ENCODE data around the gene GRIFIN. TPM values are rescaled to one million over a fixed set of nuclear protein-coding genes. Genes with fewer than 3 reads are reported as not detected.

The GRIFIN gene
- total RNA-seq, 2 donors from 2014 or later: not detected

DNA sequence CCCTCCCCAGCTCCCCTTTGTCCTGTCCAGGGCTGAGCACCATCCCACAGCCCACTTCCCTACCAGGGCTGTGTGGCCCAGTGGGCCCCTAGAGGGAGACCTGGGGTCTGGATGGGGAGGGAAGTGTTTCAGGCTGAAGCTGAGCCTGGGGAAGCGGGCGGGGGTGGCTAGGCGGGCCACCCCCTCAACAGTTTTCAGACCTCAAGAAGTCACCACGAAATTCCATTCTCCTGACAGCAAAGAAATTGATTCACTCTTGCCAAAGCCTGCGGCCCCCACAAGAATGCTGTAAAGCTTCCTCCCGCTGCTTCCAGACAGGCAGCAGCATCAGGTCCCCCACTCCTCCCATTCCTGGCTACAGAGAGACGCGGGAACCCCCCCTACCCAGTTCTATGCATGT, 40.8 kb upstream of the GRIFIN start:
- Histone ChIP-seq H3K27me3 (ENCODE audit: control insufficient read depth, insufficient read depth, low read length, poor library complexity, severe bottlenecking) (peaks cover 34% of the 10 kb centered on the region), H3K4me3 (ENCODE audit: low read length) (no peak overlapping the region), H3K36me3 (ENCODE audit: control insufficient read depth, insufficient read depth, low read length) (no peaks in the 10 kb centered on the region), H3K9ac (ENCODE audit: extremely low read depth, low read length, poor library complexity, severe bottlenecking) (no peak overlapping the region), H3K27ac (ENCODE audit: low read depth, low read length) (peak overlapping the region; percentile 76), H3K4me1 (ENCODE audit: control insufficient read depth, insufficient read depth, low read length) (peaks cover 2% of the 10 kb centered on the region), H3K9me3 (ENCODE audit: control insufficient read depth, low read length) (no peaks in the 10 kb centered on the region)
- H3K27ac Mint-ChIP-seq: no peak overlapping the region
- H3K36me3 Mint-ChIP-seq (ENCODE audit: low read depth): no peaks in the 10 kb centered on the region
- H3K4me1 Mint-ChIP-seq: peaks cover 46% of the 10 kb centered on the region
- 43 to 62% methylated on average over 3 to 8 of the region's 8 CpGs for WGBS, 2 experiments (ENCODE audit: insufficient coverage in 1 of 2, insufficient read length in 1 of 2)
- no peak for TF ChIP-seq CTCF (conservative IDR thresholded peaks at IDR 0.05)
- no peak overlapping the region for H3K4me3 Mint-ChIP-seq
- H3K9me3 Mint-ChIP-seq: no peaks in the 10 kb centered on the region
- DNase-seq: no peak
- peaks cover 28% of the 10 kb centered on the region for H3K27me3 Mint-ChIP-seq (ENCODE audit: insufficient read depth)

DNA sequence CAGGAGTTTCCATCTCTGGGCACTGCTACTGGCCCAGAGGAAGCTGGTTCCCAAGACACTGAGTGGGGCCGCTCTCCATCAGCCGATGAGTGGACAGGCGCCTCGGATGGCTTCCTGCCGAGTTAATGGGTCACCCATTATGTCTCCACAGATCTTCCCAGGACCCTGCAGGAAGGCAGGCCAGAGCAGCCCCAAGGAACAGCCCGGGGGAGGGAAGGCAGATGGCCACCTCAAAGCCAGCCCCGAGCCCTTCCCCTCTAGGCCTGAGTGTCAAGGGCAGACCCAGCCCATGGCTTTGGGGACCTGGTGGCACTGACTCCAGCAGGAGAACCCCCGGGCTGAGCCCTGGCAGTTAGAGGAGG, 40.0 kb upstream of the GRIFIN start:
- Mint-ChIP-seq H3K27ac (no peak overlapping the region), H3K4me1 (peaks cover 46% of the 10 kb centered on the region), H3K9me3 (no peaks in the 10 kb centered on the region), H3K27me3 (ENCODE audit: insufficient read depth) (peaks cover 23% of the 10 kb centered on the region), H3K4me3 (no peak overlapping the region), H3K36me3 (ENCODE audit: low read depth) (no peaks in the 10 kb centered on the region)
- DNase-seq: peak; percentile 62
- TF ChIP-seq CTCF (conservative IDR thresholded peaks at IDR 0.05): no peak
- peaks cover 9% of the 10 kb centered on the region for H3K4me1 ChIP-seq (ENCODE audit: control insufficient read depth, insufficient read depth, low read length)
- no peak overlapping the region for H3K9ac ChIP-seq (ENCODE audit: extremely low read depth, low read length, poor library complexity, severe bottlenecking)
- no peak overlapping the region for H3K4me3 ChIP-seq (ENCODE audit: low read length)
- no peak overlapping the region for H3K27ac ChIP-seq (ENCODE audit: low read depth, low read length)
- H3K9me3 ChIP-seq (ENCODE audit: control insufficient read depth, low read length): no peaks in the 10 kb centered on the region
- peaks cover 28% of the 10 kb centered on the region for H3K27me3 ChIP-seq (ENCODE audit: control insufficient read depth, insufficient read depth, low read length, poor library complexity, severe bottlenecking)
- H3K36me3 ChIP-seq (ENCODE audit: control insufficient read depth, insufficient read depth, low read length): no peaks in the 10 kb centered on the region
- 87 to 88% methylated on average over 3 to 8 of the region's 8 CpGs for WGBS, 2 experiments (ENCODE audit: insufficient coverage in 1 of 2, insufficient read length in 1 of 2)

- Histone ChIP-seq H3K4me1 (ENCODE audit: control insufficient read depth, insufficient read depth, low read length) (peaks cover 15% of the 10 kb centered on the region), H3K9me3 (ENCODE audit: control insufficient read depth, low read length) (no peaks in the 10 kb centered on the region), H3K4me3 (ENCODE audit: low read length) (no peak overlapping the region), H3K9ac (ENCODE audit: extremely low read depth, low read length, poor library complexity, severe bottlenecking) (no peak overlapping the region), H3K27ac (ENCODE audit: low read depth, low read length) (no peak overlapping the region), H3K36me3 (ENCODE audit: control insufficient read depth, insufficient read depth, low read length) (no peaks in the 10 kb centered on the region), H3K27me3 (ENCODE audit: control insufficient read depth, insufficient read depth, low read length, poor library complexity, severe bottlenecking) (peaks cover 23% of the 10 kb centered on the region)
- Mint-ChIP-seq H3K27ac (no peak overlapping the region), H3K27me3 (ENCODE audit: insufficient read depth) (peaks cover 18% of the 10 kb centered on the region), H3K4me1 (peaks cover 43% of the 10 kb centered on the region), H3K4me3 (no peak overlapping the region), H3K36me3 (ENCODE audit: low read depth) (no peaks in the 10 kb centered on the region), H3K9me3 (no peaks in the 10 kb centered on the region)
- no peak for TF ChIP-seq CTCF (conservative IDR thresholded peaks at IDR 0.05)
- WGBS, 2 experiments (ENCODE audit: insufficient coverage in 1 of 2, insufficient read length in 1 of 2): 92 to 97% methylated on average over 4 to 15 of the region's 15 CpGs
- DNase-seq: peak; percentile 52
Measured at GRCh38 chr7:2515424-2516193, 39.4 kb upstream of the GRIFIN start.
